Activated gamma-delta T cell (primary cell): ENCODE measurements around the gene GPR89A.
"Not testable (repeated sequence)": the region's sequence is repeated elsewhere in the genome, so short reads cannot be mapped to it uniquely, and the experiment has no call there.

ENCODE experiments used
- DNase-seq: peaks from one replicate; lab custom pipeline; 2025; lab: John Stamatoyannopoulos, UW

Gene GPR89A

DNA sequence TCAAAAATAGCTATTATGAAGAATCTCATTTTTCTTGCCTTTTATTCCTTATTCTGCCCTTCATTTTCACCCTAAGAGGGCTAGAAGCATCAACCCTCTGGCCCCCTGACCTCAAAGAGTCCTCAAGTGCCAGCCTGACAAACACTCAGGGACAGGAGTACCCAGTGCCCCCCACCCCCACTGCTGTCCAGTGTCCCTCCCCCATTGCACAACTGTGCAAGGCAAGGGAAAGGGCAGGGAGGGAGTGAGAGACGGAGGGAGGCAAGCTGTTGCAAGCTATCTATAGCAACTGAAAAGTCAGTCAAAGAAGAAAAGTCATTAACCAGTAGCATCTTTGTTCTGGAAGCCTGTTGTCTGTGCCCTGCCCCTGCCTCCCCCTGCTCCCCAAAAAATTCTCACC, 78.3 kb downstream of the GPR89A start:
- DNase-seq, result not testable (repeated sequence)

DNA sequence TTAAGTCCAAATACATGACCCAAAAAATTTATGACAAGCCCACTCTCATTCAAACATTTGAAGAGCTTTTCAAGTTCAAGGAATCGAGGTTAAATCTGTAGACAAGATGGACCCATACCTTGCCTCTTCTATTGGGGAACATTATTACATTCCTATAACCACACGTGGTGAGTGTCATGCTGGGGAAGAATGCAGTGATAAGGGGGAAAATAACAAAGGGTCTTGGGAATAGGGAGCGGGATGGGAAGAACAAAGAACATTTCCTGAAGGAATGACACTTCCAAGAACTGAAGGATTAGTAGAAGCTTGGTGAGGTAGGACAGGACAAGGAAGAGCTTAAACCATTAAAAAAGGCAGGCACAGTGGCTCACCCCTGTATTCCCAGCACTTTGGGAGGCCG, 80.5 kb downstream of the GPR89A start:
- no peak for DNase-seq

DNA sequence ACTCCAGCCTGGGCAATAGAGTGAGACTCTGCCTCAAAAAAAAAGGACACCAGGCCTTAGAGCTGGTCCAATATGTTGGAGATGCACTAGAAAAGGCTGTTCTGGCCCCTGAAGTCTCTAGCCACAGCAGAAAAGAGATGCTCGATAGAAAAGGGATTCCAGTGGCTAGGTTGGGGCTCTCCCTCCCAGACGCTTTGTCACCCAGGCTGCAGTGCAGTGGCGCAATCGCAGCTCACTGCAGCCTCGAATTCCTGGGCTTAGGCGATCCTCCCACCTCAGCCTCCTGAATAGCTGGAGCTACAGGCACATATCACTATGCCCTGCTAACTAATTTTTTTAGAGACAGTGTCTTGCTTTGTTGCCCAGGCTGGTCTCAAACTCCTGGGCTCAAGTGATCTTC, 81.1 kb downstream of the GPR89A start:
- no peak for DNase-seq

DNA sequence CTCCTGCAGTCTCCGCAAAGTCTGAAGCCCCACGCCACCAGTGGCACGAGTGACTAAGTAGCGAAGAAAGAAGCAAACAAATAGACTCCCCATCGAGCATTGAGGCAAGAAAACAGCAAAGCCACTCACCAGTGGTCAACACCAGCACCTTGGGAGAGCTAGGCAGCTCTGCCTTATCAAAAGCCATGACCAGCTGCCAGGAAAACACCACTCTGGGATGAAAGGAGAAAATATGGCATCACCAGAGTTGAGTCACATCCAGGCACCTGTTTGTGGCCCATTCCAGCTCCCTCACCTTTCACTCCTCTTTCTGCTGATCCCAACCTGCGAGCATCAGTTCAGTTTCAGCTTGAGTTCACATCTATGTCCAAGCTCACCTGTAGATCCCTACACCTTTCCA, 82.1 kb downstream of the GPR89A start:
- DNase-seq, result no peak

DNA sequence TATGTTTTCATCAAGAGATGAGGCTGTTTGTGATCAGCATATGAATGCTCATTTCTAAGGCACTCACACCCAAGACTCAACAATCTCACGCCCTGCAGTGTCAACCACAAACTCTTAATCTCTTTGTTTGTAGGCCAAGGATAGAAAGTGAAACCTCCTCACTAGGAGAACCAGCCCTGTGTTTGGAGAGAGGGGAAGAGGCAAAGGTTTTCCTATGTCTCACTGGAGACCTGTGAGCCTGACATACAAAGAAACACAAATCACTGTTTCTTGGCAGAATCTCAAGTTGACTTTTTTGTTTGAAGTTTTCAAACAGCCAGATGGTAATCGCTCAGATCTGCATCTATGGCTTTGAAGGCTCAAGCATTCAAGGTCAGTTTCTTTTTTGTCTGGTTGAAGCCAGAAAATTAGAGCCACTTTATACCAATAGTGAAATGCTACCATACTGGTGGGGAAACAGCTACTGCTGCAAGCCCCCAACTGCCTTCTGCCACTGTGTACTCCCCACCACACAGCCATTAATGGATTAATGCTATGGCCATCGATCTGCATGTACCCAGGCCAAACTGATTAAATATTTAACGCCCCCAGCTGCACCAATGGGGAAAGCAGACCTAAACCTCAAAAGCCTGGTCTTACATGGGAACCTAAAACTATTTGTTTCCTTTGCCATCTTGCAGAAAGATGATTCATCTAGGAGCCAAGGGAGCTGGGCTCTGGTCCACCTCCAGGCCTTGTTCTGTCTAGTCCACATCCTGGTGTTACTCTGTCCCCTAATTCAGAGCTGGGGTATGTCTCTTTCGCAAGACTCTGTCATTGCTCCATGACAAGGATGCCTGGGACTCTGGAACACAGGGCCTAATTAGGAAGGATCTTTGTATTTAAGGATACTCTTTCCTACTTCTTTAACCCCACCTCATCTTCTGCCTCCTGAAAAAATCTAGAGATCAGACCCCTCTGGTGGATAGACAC, 83.1 kb downstream of the GPR89A start:
- no peak for DNase-seq

DNA sequence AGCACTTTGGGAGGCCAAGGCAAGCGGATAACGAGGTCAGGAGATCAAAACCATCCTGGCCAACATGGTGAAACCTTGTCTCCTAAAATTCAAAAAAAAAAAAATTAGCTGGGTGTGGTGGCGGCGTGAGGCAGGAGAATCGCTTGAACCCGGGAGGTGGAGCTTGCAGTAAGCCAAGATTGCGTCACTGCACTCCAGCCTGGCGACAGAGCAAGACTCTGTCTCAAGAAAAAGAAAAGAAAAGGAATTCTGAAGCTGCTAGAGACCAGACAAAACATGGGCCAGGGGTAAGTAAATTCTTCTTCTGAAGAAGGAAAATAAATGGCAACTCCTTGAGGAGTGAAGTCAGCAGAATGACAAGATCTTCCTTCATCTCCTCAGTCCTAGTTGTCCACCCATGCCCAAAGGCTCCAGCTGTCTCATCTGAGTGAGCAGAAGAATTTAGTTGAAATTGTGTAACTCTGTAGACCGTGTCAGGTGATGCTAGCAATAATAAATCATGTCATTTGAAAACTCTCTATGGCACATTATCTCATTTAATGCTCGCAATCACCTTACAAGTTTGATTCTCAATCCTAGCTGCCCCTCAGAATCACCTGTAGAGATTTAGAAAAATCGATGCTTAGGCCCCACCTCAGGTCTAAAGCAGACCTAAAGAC, 85.1 kb downstream of the GPR89A start:
- DNase-seq, result no peak

DNA sequence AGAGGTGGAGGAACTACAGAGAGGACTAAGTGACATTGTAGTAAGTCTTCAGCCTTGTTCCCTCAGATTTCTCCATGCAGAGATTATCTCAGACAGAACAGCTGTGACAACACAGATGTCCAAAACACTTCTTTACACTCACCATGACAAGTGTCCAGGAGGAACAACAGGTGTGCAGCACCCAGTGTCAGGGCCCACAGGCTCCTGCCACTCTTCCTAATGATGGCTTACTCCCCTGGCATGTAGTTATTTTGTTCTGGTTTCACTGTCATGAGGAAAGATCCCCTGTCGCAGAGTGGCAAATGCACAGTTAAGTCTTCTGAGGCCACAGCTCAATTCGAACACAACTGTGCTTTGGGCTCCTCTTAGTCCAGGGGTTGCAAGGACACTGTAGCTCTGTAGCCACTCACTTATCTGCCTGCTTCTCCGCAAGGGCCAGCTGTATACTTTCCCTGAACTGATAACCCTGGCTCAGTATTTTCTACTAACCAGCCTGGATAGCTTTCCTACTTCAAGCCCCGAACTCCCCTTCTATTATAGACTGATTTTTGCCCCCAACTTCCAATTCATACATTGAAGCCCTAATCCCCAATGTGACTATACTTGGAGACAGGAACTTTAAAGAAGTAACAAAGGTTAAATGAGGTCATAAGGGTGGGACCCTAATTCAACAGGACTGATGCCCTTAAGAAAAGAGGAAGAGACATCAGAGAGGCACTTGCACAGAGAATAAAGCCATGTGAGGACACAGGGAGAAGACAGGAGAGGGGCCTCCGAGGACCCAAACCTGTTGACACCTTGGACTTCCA, 88.2 kb downstream of the GPR89A start:
- no peak for DNase-seq

DNA sequence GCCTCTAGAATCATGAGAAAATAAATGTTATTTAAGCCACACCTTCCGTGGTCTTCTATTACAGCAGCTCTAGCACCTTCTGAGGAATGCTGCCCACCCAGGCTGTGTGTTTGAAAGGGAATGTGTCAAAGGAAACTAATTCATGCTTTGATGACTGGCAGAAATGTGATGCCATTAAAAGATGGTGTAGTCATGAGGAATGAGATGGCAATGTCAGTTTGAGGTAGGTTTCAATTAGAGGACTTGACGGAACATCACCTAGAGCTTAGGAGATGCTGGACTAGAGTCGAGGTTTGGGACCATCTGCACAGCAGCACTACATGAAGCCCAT, 88.8 kb downstream of the GPR89A start:
- DNase-seq, result no peak

DNA sequence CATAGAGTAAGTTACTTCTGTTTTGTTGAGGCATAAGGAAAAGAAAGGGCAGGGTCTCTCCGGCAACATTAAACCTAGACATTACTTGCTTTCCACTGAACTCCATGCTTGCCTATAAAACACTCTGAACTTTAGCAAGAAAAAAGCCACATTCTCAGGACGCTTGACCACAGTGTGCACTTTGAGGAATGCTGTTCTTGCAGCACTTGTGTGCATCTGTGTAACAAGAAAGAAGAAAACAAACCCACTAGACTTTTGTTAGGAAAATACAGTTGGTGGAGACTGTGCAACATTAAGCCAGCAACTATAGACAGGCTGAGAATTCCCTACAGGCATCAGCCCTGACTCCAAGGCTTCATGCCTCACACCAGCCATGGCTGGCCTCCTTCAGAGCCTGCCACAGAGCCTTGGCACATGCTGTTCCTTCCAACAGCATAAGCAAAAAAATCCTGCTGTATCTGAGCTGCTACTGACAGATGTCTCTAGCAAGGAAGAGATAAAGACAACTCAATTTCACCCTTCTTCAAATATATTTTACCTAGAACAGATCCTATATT, 93.6 kb downstream of the GPR89A start:
- no peak for DNase-seq

DNA sequence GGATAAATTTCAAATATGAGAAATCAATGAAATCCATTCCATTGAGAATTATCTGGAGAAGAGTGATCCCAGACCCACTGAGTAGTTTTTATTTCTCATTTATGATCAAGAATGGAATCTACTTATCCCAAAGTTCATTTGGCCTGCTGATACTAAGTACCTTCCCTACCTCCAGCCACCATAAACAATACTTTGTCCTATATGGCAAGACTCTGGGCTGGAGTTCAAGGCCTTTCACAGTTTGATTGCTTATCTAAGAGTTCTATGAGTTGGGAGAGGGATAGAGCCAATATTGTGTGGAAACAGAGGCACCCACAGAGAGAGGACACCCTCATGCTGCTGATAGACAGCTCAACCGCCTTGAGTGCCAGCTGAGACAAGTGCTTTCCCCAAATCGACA, 94.3 kb downstream of the GPR89A start:
- no peak for DNase-seq

DNA sequence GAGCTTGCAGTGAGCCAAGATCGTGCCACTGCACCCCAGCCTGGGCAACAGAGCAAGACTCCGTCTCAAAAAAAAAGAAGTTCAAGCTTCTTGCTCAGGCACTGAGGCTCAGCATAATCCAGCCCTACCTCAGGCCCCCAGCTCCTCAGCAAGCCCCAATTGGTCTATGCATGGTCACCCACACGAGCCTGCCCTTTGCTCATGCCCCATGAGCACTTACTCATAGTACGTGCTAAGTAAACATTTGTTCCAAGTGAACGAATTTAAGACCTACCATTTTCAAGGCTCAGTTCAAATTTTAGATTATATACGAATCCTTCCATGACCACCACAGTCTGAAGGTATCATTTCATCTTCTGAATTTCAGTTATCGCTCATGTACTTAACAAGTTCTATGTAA, 95.0 kb downstream of the GPR89A start:
- DNase-seq, result no peak

DNA sequence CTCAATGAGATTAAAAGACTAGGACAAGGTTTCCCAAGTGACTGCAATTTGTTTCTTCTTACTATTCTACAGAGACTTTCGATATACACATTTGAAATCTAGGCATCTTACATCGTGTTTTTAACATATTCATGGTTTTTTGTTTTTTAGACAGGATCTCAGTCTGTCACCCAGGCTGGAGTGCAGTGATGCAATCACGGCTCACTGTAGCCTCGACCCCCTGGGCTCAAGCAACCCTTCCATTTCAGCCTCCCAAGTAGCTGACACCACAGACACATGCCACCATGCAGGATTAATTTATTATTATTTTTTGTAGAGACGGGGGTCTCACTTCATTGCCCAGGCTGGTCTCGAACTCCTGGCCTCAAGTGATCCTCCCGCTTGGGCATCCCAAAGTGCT, 97.8 kb downstream of the GPR89A start:
- DNase-seq, result no peak

DNA sequence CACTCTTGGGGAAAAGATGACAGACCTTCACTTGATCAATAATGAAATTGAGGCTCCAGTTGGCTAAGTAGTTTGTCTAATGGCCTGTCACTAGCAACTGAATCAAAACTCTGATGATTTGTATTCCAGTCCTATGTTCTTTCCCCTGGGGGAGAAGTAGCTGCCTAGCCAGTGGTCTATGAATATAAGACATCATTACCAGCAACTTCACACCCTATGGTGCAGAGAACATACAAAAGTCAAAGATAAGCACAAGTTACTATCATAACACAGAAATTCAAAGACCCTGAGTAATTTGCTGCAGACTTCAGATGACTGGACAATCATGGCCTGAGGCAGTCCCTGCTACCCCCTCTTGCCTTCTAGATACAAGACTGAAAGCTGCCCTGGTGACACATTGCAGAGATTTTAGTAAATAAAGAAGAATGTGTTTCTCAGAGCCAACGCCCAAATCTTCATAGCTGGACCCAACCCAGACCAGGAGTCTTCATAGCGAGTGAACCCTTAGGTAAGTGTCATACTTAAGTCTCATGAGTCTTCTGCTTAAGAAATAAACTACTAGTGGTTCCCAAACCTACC, 98.4 kb downstream of the GPR89A start:
- no peak for DNase-seq

DNA sequence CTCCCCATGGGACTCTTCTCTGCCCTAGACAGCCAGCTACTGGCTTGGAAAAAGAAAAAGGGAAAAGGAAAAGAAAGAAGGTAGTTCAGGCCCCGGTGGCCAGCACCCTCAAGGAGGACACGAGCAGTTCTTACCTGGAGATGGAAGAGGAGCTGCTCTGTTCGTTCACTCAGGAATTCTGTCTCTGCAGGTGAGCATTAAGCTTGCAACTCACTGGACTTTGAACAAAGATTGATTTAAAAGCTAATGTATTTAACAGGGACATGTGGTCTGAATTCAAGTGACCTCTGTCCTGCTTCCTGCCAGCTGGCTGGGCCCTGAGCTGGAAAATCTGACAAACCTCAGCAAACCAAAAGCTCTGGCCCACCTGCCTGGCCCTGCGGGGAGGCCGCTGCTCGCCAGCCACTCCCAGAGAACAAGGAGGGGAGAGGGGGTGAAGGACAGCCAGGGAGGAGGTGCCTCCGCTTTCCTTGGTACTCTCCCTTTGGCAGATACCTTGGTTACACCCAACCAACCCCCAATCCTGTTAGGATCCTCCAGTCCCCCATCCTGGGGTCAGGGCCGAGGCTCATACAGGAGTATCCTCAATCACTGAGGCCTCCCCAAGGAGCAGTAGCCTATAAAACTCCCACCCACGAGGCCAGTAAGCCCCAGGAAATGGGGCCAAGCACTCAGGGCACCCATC, 99.5 kb downstream of the GPR89A start, which contains the start of gene PDZK1:
Gene PDZK1, minus strand, starts transcription at position 186 of the 685 bp plus-strand sequence. CDS start 19,347 bp downstream, outside the sequence.
- no peak for DNase-seq

DNA sequence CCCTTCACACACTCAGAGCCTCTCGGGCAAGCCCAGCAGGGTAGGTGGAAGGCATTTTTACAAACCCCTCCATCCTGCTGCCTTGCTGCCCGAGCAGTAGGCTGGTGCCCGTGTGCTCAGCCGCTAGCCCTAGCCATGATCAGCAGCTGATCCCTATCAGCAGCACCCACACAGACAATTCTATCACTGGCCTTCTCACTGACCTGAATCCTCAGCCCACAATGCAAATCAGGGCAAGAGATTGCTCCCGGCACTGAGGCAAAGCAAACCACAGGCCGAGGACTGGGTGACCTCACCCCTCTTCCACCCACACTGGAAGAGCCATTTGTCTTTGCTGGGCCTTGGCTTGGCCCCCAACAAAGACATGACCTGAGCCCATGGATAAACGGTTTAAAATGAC, 100.3 kb downstream of the GPR89A start:
- DNase-seq, result no peak

DNA sequence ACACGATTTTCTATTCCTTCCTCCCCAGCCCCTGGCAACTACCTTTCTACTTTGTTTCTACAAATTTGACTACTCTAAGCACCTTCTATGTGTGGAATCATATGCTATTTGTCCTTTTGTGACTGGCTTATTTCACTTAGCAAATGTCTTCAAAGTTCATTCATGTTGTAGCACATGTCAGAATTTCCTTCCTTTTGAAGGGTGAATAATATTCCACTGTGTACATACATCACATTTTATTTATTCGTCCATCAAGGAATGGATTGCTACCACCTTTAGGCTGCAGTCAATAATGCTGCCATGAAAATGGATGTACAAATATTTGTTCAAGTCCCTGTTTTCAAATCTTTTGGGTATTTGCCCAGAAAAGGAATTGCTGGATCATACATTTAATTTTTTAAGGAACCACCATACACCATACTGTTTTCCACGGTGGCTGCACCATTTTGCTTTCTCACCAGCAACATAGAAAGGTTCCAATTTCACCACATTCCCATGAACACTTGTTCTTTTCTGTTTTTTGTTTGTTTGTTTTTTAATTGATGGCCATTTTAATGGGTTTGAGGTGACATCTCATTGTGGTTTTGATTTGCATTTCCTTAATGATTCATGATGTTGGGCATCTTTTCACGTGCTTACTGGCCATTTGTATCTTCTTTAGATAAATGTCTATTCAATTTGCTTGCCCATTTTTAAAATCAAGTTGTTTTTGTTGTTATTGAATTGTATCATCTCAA, 102.7 kb downstream of the GPR89A start:
- DNase-seq, result no peak

DNA sequence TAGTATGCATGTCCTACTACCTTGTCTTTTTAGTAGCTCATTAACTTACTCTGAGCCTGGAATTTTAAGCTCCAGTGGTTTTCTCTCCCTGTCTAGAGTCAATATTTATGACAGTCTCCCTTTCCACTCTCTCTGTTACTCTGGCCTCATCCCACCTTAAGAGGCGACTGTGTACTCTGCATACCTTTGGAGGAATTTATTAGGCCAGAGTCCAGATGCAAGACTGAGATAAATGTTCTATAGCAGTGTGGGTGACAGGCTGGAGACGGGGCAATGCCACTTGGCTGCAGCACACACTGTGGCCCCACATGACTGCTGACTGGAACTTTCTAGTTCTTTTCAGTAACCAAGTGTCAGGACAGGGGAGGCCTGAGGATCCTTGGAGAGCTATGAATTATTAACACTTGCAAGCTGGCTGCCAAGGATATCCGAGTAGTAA, 103.4 kb downstream of the GPR89A start:
- no peak for DNase-seq

DNA sequence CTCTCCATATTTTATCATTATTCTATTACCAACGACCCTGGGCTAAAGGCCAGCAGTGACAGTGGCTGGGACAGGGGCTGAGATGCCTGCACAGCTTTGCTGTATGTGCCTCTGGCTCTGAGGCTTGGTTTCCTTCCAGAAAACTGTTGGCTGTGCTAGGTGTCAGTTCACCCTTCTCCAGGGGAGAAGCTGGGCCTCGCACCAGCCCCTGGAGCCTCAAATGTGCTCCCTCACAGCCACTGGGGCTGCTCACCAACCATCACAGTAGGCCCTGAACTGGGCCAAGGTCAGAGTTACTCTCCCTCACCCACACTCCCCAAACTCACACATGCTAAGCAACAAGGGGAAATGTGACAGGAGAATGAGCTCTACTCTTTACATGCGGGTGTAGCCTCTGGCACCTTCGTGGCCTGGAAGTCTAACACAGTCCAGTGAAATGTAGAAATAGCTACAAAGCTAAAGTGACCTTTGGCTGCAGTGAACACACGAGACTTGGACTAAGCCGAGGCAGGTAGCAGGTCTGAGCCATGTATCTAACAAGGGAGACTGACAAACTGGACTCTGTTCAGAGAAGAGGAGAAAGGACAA, 106.8 kb downstream of the GPR89A start:
- no peak for DNase-seq

DNA sequence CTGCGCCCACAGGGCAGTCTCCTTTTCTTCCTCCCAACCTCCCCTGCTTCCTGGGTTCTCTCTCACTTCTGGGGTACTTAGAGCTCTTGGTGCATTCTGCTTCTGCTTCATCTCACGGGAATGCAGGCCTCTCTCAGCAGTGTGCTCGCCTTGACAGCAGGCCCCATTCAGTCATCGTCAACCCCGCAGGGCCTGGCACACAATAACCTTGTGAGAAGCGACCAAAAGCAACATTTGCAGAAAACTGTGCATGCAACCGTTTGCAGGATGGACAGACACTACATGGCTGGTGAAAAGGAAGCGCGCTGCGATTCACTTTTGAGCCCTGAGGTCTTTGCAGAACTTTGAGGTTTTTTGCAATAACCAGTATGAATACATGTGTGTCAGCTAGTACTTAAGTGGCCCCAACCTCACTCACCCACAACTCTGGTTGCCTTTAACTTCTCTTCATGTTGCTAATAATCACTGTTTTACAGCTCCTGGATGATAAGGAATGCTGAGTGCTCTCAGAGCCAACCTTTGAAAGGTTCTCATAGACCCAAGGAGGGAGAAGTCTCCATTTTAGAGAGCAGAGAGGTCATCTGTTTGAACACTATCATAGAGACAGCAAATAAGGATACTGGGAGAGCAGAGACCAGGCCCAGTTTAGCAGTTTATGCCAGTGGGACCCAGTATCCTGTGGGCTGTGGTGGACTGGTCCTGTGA, 109.0 kb downstream of the GPR89A start:
- DNase-seq, result no peak
